ENCODE results near the gene CEND1.

The CEND1 gene

GRCh38 chr11:772429-773390, 17.2 kb downstream of the CEND1 start:
- Mint-ChIP-seq H3K27ac (no peak overlapping the region), H3K4me3 (no peak overlapping the region), H3K36me3 (peaks cover 58% of the 10 kb centered on the region)

GRCh38 chr11:771617-772204, 18.2 kb downstream of the CEND1 start:
- Mint-ChIP-seq H3K9me3 (no peaks in the 10 kb centered on the region), H3K36me3 (peaks cover 67% of the 10 kb centered on the region), H3K4me3 (no peak overlapping the region), H3K27ac (no peak overlapping the region), H3K4me1 (peaks cover 22% of the 10 kb centered on the region)
- ATAC-seq (no peak), DNase-seq (ENCODE audit: low spot score in 2 of 2) (no peak)

More at GRCh38 chr11:772429-773390, 17.2 kb downstream of the CEND1 start:
- ATAC-seq (no peak), DNase-seq (ENCODE audit: low spot score in 2 of 2) (no peak)
- Mint-ChIP-seq H3K4me1 (peaks cover 20% of the 10 kb centered on the region), H3K9me3 (no peaks in the 10 kb centered on the region)

GRCh38 chr11:770642-771616, 19.0 kb downstream of the CEND1 start:
- ATAC-seq (no peak), DNase-seq (ENCODE audit: low spot score in 2 of 2) (no peak)
- H3K4me1 Mint-ChIP-seq = peaks cover 25% of the 10 kb centered on the region
- H3K36me3 Mint-ChIP-seq = peaks cover 69% of the 10 kb centered on the region
- no peak overlapping the region for H3K4me3 Mint-ChIP-seq
- H3K27ac Mint-ChIP-seq = no peak overlapping the region
- H3K9me3 Mint-ChIP-seq = no peaks in the 10 kb centered on the region

GRCh38 chr11:769887-770641, 19.8 kb downstream of the CEND1 start:
- Mint-ChIP-seq H3K4me1 (peaks cover 18% of the 10 kb centered on the region), H3K27ac (no peak overlapping the region), H3K36me3 (peaks cover 70% of the 10 kb centered on the region), H3K4me3 (no peak overlapping the region), H3K9me3 (no peaks in the 10 kb centered on the region)
- DNase-seq (ENCODE audit: low spot score in 2 of 2) (no peak), ATAC-seq (no peak)

DNA sequence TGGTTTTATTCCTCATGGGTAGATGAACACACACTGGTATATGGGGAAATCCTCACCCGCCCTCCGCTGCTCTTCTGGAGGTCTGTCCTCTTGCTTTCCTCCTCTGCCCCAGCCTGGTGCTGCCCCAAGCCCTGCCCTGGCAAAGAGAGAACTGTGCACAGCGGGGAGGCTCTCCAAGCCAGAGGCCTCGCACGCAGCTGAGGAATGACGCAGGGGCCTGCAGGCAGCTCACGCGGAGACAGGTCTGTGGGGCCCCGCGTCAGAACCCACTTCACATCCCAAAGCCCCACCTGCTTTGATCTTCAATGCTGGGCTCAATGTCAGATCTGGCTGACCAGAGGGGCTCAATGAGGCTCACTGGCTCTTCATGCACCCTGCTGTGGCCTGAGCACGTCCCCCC, 22.7 kb downstream of the CEND1 start:
- no peak overlapping the region for H3K4me3 Mint-ChIP-seq
- no peak for ATAC-seq
- no peak overlapping the region for H3K27ac Mint-ChIP-seq
- no peak for DNase-seq (ENCODE audit: low spot score in 2 of 2)
- peaks cover 12% of the 10 kb centered on the region for H3K4me1 Mint-ChIP-seq
- H3K9me3 Mint-ChIP-seq = no peaks in the 10 kb centered on the region
- H3K36me3 Mint-ChIP-seq = peaks cover 83% of the 10 kb centered on the region

GRCh38 chr11:766936-767210, 23.0 kb downstream of the CEND1 start:
- Mint-ChIP-seq H3K4me1 (peaks cover 12% of the 10 kb centered on the region), H3K36me3 (peaks cover 87% of the 10 kb centered on the region), H3K9me3 (no peaks in the 10 kb centered on the region), H3K27ac (peak overlapping the region; percentile 29), H3K4me3 (no peak overlapping the region)
- no peak for ATAC-seq
- no peak for DNase-seq (ENCODE audit: low spot score in 2 of 2)

DNA sequence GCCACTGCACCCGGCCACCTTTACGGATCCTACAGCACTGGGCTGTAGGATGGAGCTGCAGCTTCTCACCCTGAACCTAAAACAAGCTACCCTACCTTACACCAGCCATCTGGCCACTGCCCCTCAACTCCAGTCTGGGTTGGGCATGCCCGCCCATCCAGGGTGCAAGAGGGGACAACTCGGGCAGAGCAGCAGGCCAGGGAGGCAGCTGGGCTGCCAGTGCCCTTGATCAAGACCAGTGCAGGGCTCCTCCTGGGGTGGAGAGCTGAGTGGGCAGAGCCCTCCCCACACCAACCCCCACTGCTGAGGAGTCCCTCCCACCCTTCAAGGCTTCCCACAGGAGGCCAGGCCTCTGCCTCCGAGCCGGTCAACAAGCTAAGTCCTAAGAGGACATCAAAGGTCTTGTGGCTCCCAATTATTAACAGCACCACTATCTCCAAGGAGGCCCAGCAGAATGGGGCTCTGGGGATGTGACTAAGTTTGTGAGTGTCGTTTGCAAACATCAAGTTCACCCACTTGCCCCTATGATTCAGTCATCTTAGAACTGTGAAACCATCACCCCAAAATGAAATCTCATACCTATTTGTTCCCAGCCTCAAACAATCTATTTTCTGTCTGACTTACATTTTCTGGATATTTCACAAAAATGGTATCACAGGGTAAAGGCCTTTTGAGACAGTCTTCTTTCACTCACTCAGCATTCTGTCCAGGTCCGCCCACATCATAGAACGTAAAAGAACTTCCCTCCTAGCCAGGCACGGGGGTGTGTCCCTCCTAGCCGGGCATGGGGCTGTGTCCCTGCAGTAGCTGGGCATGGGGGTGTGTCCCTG, 23.6 kb downstream of the CEND1 start:
- DNase-seq (ENCODE audit: low spot score in 2 of 2) = no peak
- peak; percentile 57 for ATAC-seq
- Mint-ChIP-seq H3K4me3 (no peak overlapping the region), H3K9me3 (no peaks in the 10 kb centered on the region), H3K4me1 (peaks cover 12% of the 10 kb centered on the region), H3K27ac (peak overlapping the region; percentile 29), H3K36me3 (peaks cover 92% of the 10 kb centered on the region)

DNA sequence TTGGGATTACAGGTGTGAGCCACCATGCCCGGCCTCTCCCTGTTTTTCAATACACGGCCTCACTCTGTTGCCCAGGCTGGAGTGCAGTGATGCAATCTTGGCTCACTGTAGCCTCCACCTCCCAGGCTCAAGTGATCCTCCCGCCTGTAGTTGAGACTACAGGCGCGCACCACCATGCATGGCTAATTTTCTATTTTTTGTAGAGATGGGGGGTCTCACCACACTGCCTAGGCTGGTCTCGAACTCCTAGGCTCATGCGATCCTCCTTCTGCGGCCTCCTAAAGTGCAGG, 24.1 kb downstream of the CEND1 start:
- ATAC-seq = no peak
- no peak for DNase-seq (ENCODE audit: low spot score in 2 of 2)
- Mint-ChIP-seq H3K9me3 (no peaks in the 10 kb centered on the region), H3K4me1 (peaks cover 12% of the 10 kb centered on the region), H3K36me3 (peaks cover 98% of the 10 kb centered on the region), H3K4me3 (no peak overlapping the region), H3K27ac (peak overlapping the region; percentile 29)

GRCh38 chr11:765025-765801, 24.7 kb downstream of the CEND1 start:
- ATAC-seq (peak; percentile 68), DNase-seq (ENCODE audit: low spot score in 2 of 2) (peak in 1 of 2 donors; percentile 72)
- Mint-ChIP-seq H3K4me3 (no peak overlapping the region), H3K36me3 (peaks cover 99% of the 10 kb centered on the region), H3K27ac (no peak overlapping the region), H3K9me3 (no peaks in the 10 kb centered on the region), H3K4me1 (peaks cover 12% of the 10 kb centered on the region)

DNA sequence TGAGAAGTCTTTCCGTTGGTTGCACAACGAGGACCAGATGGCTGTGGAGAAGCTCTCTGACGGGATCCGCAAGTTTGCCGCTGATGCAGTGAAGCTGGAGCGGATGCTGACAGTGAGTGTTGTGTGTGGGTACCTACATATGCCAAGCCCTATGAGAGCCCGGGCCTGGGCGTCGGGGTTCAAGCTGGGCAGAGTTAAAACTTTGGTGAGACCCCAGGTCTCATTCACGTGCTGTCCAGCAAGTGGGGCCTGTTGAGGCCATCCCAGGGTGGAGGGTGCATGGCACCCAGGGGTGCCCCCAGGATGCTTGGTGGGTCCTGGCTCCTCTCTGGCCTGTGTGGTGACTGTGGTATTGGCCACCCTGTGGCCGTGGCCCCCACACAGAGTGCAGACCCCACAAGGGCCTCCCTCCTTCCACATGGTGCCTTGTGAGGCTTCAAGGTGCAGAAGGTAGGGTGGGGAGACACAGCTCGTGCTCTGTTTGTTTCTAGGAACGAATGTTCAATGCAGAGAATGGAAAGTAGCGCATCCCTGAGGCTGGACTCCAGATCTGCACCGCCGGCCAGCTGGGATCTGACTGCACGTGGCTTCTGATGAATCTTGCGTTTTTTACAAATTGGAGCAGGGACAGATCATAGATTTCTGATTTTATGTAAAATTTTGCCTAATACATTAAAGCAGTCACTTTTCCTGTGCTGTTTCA, 25.4 kb downstream of the CEND1 start:
- Mint-ChIP-seq H3K27ac (no peak overlapping the region), H3K36me3 (peaks cover 99% of the 10 kb centered on the region), H3K4me1 (peaks cover 12% of the 10 kb centered on the region), H3K9me3 (no peaks in the 10 kb centered on the region), H3K4me3 (no peak overlapping the region)
- ATAC-seq = no peak
- no peak for DNase-seq (ENCODE audit: low spot score in 2 of 2)

DNA sequence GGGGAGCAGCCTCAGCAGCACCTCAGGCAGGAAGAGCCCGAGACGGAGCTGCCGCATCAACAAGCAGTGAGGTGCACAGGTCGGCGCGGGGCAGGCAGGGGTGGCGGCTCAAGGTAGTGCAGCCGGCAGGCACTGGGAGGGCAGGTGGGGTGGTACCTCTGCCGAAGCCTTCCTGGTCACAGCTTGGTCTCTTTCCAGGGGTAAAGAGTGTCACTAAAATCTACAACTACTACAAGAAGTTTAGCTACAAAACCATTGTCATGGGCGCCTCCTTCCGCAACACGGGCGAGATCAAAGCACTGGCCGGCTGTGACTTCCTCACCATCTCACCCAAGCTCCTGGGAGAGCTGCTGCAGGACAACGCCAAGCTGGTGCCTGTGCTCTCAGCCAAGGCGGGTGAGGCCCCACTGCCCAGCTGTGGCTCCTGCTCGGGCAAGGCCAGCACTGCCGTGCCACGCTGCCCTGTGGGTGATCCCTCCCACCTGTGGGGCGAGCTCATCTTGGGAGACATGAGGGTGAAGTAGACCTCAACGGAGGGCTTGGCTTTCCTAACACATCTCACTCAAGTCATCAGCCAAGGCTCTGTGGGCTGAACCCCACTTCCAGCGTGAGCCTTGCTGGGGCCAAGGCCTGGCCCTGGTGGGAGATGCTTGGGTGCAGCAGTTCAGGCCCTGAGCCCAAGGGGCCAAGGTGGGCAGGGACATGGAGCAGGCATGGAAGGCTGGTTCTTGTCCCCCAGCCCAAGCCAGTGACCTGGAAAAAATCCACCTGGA, 26.2 kb downstream of the CEND1 start:
- DNase-seq (ENCODE audit: low spot score in 2 of 2) = no peak
- Mint-ChIP-seq H3K36me3 (peaks cover 99% of the 10 kb centered on the region), H3K9me3 (no peaks in the 10 kb centered on the region), H3K4me1 (peaks cover 12% of the 10 kb centered on the region), H3K27ac (peak overlapping the region; percentile 23), H3K4me3 (no peak overlapping the region)
- ATAC-seq = no peak

GRCh38 chr11:763073-763463, 26.8 kb downstream of the CEND1 start:
- Mint-ChIP-seq H3K9me3 (no peaks in the 10 kb centered on the region), H3K27ac (peak overlapping the region; percentile 23), H3K4me3 (no peak overlapping the region), H3K4me1 (peaks cover 12% of the 10 kb centered on the region), H3K36me3 (peaks cover 99% of the 10 kb centered on the region)
- DNase-seq (ENCODE audit: low spot score in 2 of 2) (no peak), ATAC-seq (no peak)

Measured in stimulated activated effector memory CD8-positive, alpha-beta T cell treated with anti-CD3 and anti-CD28 coated beads, Interleukin-12 subunit alpha, Interleukin-12 subunit beta, amount 100 ng/mL, for 72 hours (primary cell).